AG04449 (cell line): Measurements from ENCODE around the gene SLC12A5.

Experiments used
- CTCF ChIA-PET: fragments of 350-600 bp; formaldehyde crosslinking; extraction: SDS; loops from one replicate; lab custom pipeline; 2021; ENCODE audit warnings: antibody characterized with exemption; lab: Yijun Ruan, JAX
- POLR2A ChIA-PET: fragments of 400-600, 350-600 bp; formaldehyde crosslinking; extraction: SDS; loops from one replicate; lab custom pipeline; 2020; ENCODE audit warnings: antibody characterized with exemption, inconsistent platforms; lab: Yijun Ruan, JAX
- DNase-seq: peaks from one replicate; pipeline ENCODE4 v3.0.0-alpha.2; 2010; ENCODE audit warnings: low read depth, low spot score
- H3K4me3 ChIP-seq: 2 replicates; pipeline ENCODE4 v1.5.1; 2011; ENCODE audit warnings: low read depth, mild to moderate bottlenecking, control low read depth, low read length
- CTCF ChIP-seq: IDR thresholded peaks from one replicate; pipeline ENCODE4 v1.5.1; 2011; ENCODE audit warnings: mild to moderate bottlenecking, moderate library complexity, low read length, control low read depth, inconsistent platforms; ENCODE audit not compliant: insufficient read depth; ENCODE audit errors: missing control alignments

SLC12A5 gene

GRCh38 chr20:46004187-46004586 lies 24.8 kb upstream of the SLC12A5 start:
- H3K4me3 ChIP-seq: no peak overlapping the region
- POLR2A ChIA-PET: no interaction called here
- no peak for TF ChIP-seq CTCF
- CTCF ChIA-PET: interaction anchor here (1.0 to 3.6 kb wide), 3 partner anchors 9 to 20 kb away, joined by 3 to 23 read pairs (median 12); no protein-coding TSS in a partner anchor
- no peak for DNase-seq

- ChIA-PET POLR2A (no interaction called here), CTCF (interaction anchor here (0.5 to 3.6 kb wide), 5 partner anchors 9 to 437 kb away, joined by 3 to 23 read pairs (median 5); no protein-coding TSS in a partner anchor)
- no peak overlapping the region for H3K4me3 ChIP-seq
- no peak for TF ChIP-seq CTCF
- DNase-seq: no peak
Observed at GRCh38 chr20:46004889-46005473, 24.0 kb upstream of the SLC12A5 start.

GRCh38 chr20:46006022-46006705 lies 22.9 kb upstream of the SLC12A5 start:
- CTCF ChIA-PET: interaction anchor here (1.0 to 3.5 kb wide), 3 partner anchors 9 to 19 kb away, joined by 9 to 12 read pairs (median 10); no protein-coding TSS in a partner anchor
- no peak for TF ChIP-seq CTCF
- POLR2A ChIA-PET: no interaction called here

DNA sequence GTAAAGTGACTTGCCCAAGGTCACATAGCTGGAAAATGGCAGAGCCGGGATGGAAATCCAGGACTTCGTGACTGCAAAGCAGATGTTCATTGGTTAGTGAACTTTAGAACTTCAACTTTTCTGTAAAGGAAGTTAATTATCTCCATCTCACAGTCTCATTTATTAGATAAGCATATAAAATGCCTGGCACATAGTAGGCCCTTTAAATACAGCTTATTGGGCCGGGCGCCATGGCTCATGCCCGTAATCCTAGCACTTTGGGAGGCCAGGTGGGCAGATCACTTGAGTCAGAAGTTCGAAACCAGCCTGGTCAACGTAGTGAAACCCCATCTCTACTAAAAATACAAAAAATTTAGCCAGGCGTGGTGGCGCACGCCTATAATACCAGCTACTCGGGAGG lies 22.1 kb upstream of the SLC12A5 start:
- no peak overlapping the region for H3K4me3 ChIP-seq
- ChIA-PET POLR2A (no interaction called here), CTCF (interaction anchor here (1.8 to 3.5 kb wide), 3 partner anchors 10 to 20 kb away, joined by 3 to 12 read pairs (median 10); no protein-coding TSS in a partner anchor)
- TF ChIP-seq CTCF: no peak
- no peak for DNase-seq

More at GRCh38 chr20:46006022-46006705, 22.9 kb upstream of the SLC12A5 start:
- H3K4me3 ChIP-seq: no peak overlapping the region
- DNase-seq: no peak

- ChIA-PET POLR2A (no interaction called here), CTCF (interaction anchor here (1.9 to 3.5 kb wide), 3 partner anchors 11 to 21 kb away, joined by 3 to 12 read pairs (median 10); no protein-coding TSS in a partner anchor)
- DNase-seq: no peak
- H3K4me3 ChIP-seq: no peak overlapping the region
- TF ChIP-seq CTCF: no peak
Observed at GRCh38 chr20:46007671-46008070, 21.3 kb upstream of the SLC12A5 start.

DNA sequence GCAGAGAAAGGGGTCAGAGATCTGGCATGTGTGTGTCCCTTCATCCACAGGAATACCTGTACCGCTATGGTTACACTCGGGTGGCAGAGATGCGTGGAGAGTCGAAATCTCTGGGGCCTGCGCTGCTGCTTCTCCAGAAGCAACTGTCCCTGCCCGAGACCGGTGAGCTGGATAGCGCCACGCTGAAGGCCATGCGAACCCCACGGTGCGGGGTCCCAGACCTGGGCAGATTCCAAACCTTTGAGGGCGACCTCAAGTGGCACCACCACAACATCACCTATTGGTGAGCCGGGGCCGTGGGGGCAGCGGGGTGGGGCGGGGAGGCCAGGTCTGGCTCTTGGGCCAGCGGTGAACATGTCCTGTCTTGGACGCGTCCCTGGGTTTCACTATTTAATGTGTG lies 19.2 kb upstream of the SLC12A5 start:
- H3K4me3 ChIP-seq: no peak overlapping the region
- ChIA-PET CTCF (interaction anchor here (1.2 to 2.8 kb wide), 2 partner anchors 20 to 23 kb away, joined by 3 to 10 read pairs; no protein-coding TSS in a partner anchor), POLR2A (no interaction called here)
- no peak for TF ChIP-seq CTCF
- no peak for DNase-seq
